GM21723 (cell line): Measurements from ENCODE around the gene FBLIM1.

ENCODE experiments used
- ATAC-seq: cut with Tn5 transposase; IDR thresholded peaks from one replicate; pipeline ENCODE4 v1.9.1; 2021; ENCODE audit warnings: mild to moderate bottlenecking, moderate library complexity; ENCODE audit not compliant: unreplicated experiment

The FBLIM1 gene

GRCh38 chr1:15764269-15764764, 5.7 kb downstream of the FBLIM1 start:
- no peak for ATAC-seq

DNA sequence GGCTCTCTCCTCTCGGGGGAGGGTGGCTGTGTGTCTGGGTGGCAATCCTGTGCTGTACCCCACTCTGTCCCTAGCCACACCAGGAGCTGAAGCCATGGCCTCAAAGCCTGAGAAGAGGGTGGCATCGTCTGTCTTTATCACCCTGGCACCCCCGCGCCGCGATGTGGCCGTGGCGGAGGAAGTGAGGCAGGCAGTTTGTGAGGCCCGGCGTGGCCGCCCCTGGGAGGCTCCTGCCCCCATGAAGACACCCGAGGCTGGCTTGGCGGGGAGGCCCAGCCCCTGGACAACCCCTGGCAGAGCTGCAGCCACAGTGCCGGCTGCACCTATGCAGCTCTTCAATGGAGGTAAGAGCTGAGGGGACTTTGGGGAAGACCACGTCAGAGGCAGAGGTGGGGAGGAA, 6.3 kb downstream of the FBLIM1 start:
- no peak for ATAC-seq

GRCh38 chr1:15765495-15766194, 7.0 kb downstream of the FBLIM1 start:
- ATAC-seq = no peak

DNA sequence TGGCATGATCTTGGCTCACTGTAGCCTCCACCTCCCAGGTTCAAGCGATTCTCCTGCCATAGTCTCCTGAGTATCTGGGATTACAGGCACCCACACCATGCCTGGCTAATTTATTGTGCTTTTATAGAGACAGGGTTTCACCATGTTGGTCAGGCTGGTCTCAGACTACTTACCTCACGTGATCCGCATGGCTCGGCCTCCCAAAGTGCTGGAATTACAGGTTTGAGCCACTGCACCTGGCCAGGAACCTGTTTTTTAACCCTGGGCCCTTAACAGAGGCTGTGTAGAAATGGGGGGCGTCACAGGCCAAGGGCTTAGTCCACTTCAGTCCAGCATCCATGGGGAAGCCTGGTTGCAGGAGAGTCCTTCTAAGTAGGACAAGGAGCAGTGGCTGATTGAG, 9.3 kb downstream of the FBLIM1 start:
- ATAC-seq = no peak

DNA sequence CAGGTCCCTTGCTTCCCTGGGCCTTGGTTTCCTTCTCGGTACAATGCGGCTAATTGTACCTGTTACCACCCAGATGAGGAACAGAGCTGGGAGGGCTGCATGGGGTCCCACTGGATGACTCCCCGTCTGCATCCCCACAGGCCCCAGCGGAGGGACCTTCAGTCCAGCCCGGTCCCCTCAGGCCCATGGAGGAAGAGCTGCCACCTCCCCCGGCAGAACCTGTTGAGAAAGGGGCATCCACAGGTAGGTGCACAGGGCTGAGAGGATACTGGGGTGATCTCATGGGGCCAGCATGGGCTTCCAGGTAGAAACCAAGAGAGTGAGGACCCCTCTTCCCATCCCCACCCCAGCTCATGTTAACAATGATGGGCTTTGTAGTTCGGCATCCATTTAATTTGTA, 9.8 kb downstream of the FBLIM1 start:
- ATAC-seq = no peak

- ATAC-seq = no peak
Measured at GRCh38 chr1:15770313-15770962, 11.8 kb downstream of the FBLIM1 start.

DNA sequence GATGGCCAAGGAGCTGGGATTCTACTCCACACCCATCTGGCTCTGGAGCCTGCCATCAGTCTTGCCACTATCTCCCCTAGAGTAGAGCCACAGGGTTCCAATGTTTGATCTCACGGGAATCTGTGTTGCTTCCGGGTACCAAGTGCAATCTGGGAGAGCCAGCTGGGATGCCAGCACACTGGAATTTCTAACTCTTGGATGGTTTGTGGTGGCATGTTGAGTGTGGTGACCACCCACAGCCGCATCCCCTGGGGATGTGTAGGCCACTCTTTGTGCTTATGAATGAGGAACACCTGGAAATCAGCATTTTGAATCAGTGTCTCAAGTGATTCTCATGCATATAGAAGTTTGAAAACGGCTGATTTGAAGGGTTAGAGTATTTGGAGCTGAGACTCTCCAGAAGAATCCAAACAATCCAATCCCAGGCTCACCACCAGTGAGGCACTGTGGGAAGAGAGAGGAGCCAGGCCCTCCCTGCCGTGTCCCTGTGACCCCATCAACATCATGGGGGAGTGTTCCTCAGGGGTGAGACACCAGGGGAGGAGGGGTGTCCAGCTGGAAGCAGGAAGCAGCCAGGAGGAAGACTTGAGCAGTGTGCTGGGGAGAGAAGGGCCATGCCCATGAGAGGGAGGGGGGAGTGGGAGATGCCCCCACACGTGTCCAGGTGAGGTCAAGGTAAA, 13.4 kb downstream of the FBLIM1 start:
- ATAC-seq = no peak

GRCh38 chr1:15775706-15776105, 17.1 kb downstream of the FBLIM1 start:
- no peak for ATAC-seq

- ATAC-seq = no peak
Measured at GRCh38 chr1:15777909-15778707, 19.5 kb downstream of the FBLIM1 start.

GRCh38 chr1:15785683-15786082, 27.1 kb downstream of the FBLIM1 start:
- ATAC-seq = no peak

GRCh38 chr1:15786581-15786980, 28.0 kb downstream of the FBLIM1 start:
- ATAC-seq = no peak

GRCh38 chr1:15788624-15789301, 30.2 kb downstream of the FBLIM1 start:
- ATAC-seq = no peak

- ATAC-seq = no peak
Measured at GRCh38 chr1:15796086-15796462, 37.5 kb downstream of the FBLIM1 start.

DNA sequence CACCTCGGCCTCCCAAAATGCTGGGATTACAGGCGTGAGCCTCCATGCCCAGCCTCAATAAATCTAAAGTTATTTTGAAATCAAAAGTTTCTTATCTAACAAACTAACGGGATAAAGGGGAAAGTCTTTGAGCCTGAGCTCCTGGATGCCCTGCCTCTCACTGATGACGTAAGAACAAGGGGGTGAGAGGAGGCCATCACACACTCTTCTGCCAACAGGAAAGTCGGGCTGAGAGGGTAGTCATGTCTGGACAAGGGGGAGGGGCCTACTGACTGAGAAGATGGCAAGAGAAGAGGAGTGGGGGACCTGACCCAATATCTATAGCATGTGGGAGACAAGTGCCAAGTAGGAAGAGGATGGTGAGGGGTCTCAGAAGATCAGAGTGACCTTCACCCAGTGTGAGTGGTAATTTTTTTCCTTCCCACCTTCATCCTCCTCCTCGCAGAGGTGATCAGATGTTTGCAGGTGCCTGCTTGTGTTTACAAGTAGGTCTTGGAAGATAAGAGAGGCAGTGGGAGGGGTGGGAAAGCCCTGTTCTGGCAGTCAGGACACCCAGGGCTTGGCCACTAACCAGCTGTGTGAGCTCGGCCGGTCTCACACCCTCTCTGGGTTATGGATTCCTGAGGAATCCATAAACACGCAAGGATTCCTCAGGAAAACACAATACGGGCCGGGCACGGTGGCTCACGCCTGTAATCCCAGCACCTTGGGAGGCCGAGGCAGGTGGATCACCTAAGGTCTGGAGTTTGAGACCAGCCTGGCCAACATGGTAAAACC, 39.2 kb downstream of the FBLIM1 start:
- no peak for ATAC-seq

GRCh38 chr1:15799004-15799867, 40.6 kb downstream of the FBLIM1 start:
- no peak for ATAC-seq

- no peak for ATAC-seq
Measured at GRCh38 chr1:15799928-15800835, 41.6 kb downstream of the FBLIM1 start.

DNA sequence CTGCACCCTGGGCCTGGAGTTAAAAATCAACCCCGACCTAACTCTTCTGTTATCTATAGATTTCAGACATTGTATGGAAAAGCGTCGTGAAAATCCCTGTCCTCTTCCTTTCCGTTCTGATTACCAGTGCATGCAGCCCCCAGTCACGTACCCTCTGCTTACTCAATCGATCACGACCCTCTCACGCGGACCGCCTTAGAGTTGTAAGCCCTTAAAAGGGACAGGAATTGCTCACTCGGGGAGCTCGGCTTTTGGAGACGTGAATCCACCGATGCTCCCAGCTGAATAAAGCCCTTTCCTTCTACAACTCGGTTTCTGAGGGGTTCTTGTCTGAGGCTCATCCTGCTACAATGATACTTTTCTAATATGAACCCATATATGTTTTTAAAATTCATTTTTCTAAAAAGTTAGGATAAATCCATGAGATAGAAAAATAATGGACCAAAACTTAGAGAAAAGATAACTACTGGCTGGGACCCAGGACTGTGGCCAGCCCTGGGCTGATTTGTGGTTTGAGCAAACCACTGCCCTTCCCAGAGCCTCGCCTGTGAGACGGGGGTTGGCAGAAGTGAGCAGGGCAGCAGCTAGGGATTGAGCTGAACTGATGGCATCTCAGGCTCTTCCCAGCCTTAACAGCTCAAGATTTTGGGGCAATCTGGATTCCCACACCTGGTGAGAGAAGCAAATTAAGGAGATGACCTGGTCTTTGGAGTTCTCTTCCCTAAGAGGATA, 43.8 kb downstream of the FBLIM1 start:
- ATAC-seq = no peak
